ENCODE data around the gene TTC9.

DNA sequence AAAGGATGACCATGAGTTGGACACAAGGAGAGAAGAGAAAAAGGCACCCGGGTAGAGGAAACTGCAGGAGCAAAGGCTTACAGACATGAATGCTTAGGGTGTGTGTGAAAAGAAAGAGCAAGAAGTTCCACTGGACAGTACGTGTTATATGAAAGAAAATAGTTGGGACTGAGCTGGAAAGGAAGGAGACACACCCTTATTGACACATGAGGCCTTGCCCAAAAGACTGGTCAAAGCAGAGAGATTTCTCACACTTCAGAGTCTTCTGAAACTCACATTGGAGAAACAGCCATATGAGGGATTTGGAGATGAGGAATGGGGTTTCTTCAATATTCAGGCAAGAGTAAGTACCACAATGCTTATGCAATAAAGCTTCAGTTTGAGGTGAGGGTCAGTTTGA lies 56.0 kb downstream of the TTC9 start:
- TF ChIP-seq POLR2AphosphoS5 (IDR thresholded peaks at IDR 0.05) (no peak), POLR2A (IDR thresholded peaks at IDR 0.05) (no peak)

Data from prostate gland (tissue), 1 donor.